Loucy (cell line): Measurements from ENCODE around the gene COL24A1.

ENCODE experiments used
- H2AFZ ChIP-seq: fragments of 200-600 bp; sonication (generic); 2 replicates; pipeline ENCODE4 v1.6.0; 2016; ENCODE audit warnings: antibody characterized with exemption, mild to moderate bottlenecking, low read length, moderate library complexity
- H3F3A ChIP-seq: fragments of 200-600 bp; 2 replicates; pipeline ENCODE4 v1.6.0; 2016; ENCODE audit warnings: antibody characterized with exemption, low read depth, mild to moderate bottlenecking
- H3K27me3 ChIP-seq: fragments of 200-600 bp; sonication (generic); 2 replicates; pipeline ENCODE4 v1.6.1; 2014; ENCODE audit warnings: low read length, mild to moderate bottlenecking; ENCODE audit not compliant: insufficient read depth, poor library complexity, severe bottlenecking
- H3K36me3 ChIP-seq: fragments of 200-600 bp; sonication (generic); 2 replicates; pipeline ENCODE4 v1.6.1; 2016; ENCODE audit warnings: low read length; ENCODE audit not compliant: insufficient read depth
- H3K4me1 ChIP-seq: fragments of 200-600 bp; sonication (generic); 2 replicates; pipeline ENCODE4 v1.5.1; 2014; ENCODE audit warnings: low read length, mild to moderate bottlenecking; ENCODE audit not compliant: insufficient read depth, poor library complexity, severe bottlenecking
- H3K4me2 ChIP-seq: fragments of 200-600 bp; sonication (generic); 2 replicates; pipeline ENCODE4 v1.6.0; 2014; ENCODE audit warnings: antibody characterized with exemption, low read length, low read depth, mild to moderate bottlenecking; ENCODE audit not compliant: poor library complexity, severe bottlenecking
- H3K4me3 ChIP-seq: fragments of 200-600 bp; sonication (generic); 2 replicates; pipeline ENCODE4 v1.5.1; 2014; ENCODE audit warnings: low read length, mild to moderate bottlenecking, mixed read lengths; ENCODE audit not compliant: poor library complexity, severe bottlenecking
- H3K79me2 ChIP-seq: fragments of 200-600 bp; sonication (generic); 2 replicates; pipeline ENCODE4 v1.6.1; 2014; ENCODE audit warnings: low read length; ENCODE audit not compliant: insufficient read depth
- H3K9ac ChIP-seq: fragments of 200-600 bp; sonication (generic); 2 replicates; pipeline ENCODE4 v1.6.0; 2014; ENCODE audit warnings: mild to moderate bottlenecking, low read depth, low read length, moderate library complexity; ENCODE audit not compliant: poor library complexity, severe bottlenecking
- H3K9me2 ChIP-seq: fragments of 200-600 bp; sonication (generic); replicated peaks from 2 replicates; pipeline ENCODE4 v1.6.1; 2016; ENCODE audit warnings: low read depth, low read length, mixed read lengths
- H3K9me3 ChIP-seq: fragments of 200-600 bp; sonication (generic); 2 replicates; pipeline ENCODE4 v1.6.1; 2014; ENCODE audit warnings: mild to moderate bottlenecking, antibody characterized with exemption, low read length, low read depth; ENCODE audit not compliant: insufficient read depth
- H4K20me1 ChIP-seq: fragments of 200-600 bp; sonication (generic); 2 replicates; pipeline ENCODE4 v1.6.0; 2014; ENCODE audit warnings: antibody characterized with exemption, low read length, mild to moderate bottlenecking; ENCODE audit not compliant: insufficient read depth, poor library complexity, severe bottlenecking
- EZH2phosphoT487 ChIP-seq: fragments of 200-600 bp; IDR thresholded peaks from 2 replicates; pipeline ENCODE4 v1.6.1; 2018; ENCODE audit warnings: antibody characterized with exemption, mild to moderate bottlenecking, moderate library complexity, borderline replicate concordance
- TF ChIP-seq, protein P1 (sequence below): fragments of 200-600 bp; sonication (generic); conservative IDR thresholded peaks from 2 replicates; pipeline ENCODE4 v1.5.1; 2014; ENCODE audit warnings: mild to moderate bottlenecking, antibody characterized with exemption, low read length

Gene COL24A1

DNA sequence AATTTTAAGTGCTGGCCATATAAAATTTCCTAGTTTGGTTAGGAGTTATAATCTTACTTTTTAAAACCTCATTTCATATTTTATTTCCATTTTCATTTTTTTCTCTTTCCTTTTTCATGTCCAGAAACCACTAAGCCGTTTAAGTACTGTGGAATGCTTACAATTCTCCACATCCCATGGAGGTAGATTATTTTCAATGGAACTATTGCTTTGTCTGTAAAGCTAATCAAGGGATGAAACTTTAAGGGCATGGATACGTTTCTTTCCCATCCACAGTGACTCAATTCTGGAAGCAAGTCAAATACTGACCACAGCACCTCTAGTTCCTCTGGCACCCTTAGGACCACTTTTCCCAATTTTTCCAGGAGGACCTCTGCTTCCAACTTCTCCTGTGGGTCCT lies 309.2 kb downstream of the COL24A1 start:
- Histone ChIP-seq H3K9me3 (no peaks in the 10 kb centered on the region), H3K4me1 (peaks cover 15% of the 10 kb centered on the region), H3K4me2 (no peak overlapping the region), H2AFZ (no peak overlapping the region), H3K9me2 (no peaks in the 10 kb centered on the region), H3K27me3 (no peaks in the 10 kb centered on the region), H3K4me3 (no peak overlapping the region), H3K36me3 (no peaks in the 10 kb centered on the region), H3K79me2 (no peaks in the 10 kb centered on the region), H4K20me1 (no peaks in the 10 kb centered on the region), H3F3A (no peaks in the 10 kb centered on the region), H3K9ac (no peak overlapping the region)
- no peak for TF ChIP-seq EZH2phosphoT487
- TF ChIP-seq, protein P1, sequence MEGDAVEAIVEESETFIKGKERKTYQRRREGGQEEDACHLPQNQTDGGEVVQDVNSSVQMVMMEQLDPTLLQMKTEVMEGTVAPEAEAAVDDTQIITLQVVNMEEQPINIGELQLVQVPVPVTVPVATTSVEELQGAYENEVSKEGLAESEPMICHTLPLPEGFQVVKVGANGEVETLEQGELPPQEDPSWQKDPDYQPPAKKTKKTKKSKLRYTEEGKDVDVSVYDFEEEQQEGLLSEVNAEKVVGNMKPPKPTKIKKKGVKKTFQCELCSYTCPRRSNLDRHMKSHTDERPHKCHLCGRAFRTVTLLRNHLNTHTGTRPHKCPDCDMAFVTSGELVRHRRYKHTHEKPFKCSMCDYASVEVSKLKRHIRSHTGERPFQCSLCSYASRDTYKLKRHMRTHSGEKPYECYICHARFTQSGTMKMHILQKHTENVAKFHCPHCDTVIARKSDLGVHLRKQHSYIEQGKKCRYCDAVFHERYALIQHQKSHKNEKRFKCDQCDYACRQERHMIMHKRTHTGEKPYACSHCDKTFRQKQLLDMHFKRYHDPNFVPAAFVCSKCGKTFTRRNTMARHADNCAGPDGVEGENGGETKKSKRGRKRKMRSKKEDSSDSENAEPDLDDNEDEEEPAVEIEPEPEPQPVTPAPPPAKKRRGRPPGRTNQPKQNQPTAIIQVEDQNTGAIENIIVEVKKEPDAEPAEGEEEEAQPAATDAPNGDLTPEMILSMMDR = no peak

DNA sequence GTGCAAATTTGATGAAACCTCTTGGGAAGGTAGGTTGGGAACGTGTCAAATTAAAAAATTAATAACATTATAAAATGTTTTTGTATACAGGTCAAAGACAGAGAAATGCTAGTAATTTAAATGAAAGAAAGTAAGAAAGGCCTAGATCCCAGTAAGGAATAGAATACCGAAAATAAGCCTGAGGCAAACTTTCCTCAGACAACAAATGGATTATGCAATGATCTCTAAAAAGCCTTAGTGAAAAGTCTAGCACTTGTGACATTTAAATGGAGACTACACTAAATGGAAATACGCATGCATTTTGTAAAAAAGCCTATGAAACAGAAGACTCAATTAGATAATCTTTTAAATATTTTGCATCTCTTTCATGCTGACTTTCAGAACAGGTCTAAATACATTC lies 309.9 kb downstream of the COL24A1 start:
- TF ChIP-seq, protein P1 = no peak
- TF ChIP-seq EZH2phosphoT487 = no peak
- Histone ChIP-seq H3K36me3 (no peaks in the 10 kb centered on the region), H3K79me2 (no peaks in the 10 kb centered on the region), H3K9ac (no peak overlapping the region), H2AFZ (no peak overlapping the region), H3K4me1 (peaks cover 15% of the 10 kb centered on the region), H3K4me2 (no peak overlapping the region), H3K9me3 (no peaks in the 10 kb centered on the region), H4K20me1 (no peaks in the 10 kb centered on the region), H3K9me2 (no peaks in the 10 kb centered on the region), H3K27me3 (no peaks in the 10 kb centered on the region), H3K4me3 (no peak overlapping the region), H3F3A (no peaks in the 10 kb centered on the region)

DNA sequence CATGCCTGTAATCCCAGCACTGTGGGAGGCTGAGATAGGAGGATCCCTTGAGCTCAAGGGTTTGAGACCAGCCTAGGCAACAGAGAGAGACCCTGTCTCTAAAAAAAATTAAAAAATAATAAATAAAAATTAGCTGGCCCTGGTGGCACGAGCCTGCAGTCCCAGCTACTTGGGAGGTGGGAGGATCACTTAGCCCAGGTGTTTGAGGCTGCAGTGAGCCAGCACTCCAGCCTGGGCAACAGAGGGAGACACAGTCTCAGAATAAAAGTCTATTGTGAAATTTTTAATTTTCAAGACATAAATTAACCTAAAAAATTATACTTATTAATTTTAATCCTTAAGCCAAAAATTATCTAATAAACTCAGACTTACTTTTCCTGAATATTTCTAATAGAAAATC lies 317.1 kb downstream of the COL24A1 start:
- Histone ChIP-seq H2AFZ (no peak overlapping the region), H3K4me2 (no peak overlapping the region), H3K36me3 (no peaks in the 10 kb centered on the region), H3K4me3 (no peak overlapping the region), H3K79me2 (no peaks in the 10 kb centered on the region), H3K4me1 (no peaks in the 10 kb centered on the region), H4K20me1 (no peaks in the 10 kb centered on the region), H3K27me3 (no peaks in the 10 kb centered on the region), H3K9me2 (no peaks in the 10 kb centered on the region), H3F3A (no peaks in the 10 kb centered on the region), H3K9me3 (no peaks in the 10 kb centered on the region), H3K9ac (no peak overlapping the region)
- TF ChIP-seq EZH2phosphoT487 = no peak
- TF ChIP-seq, protein P1 = no peak
